ENCODE data around the gene FNDC3B.

FNDC3B gene

GRCh38 chr3:172057059-172057458 lies 17.7 kb downstream of the FNDC3B start:
- no peak for DNase-seq

GRCh38 chr3:172057624-172058327 lies 18.4 kb downstream of the FNDC3B start:
- no peak for DNase-seq

- no peak for DNase-seq
These were observed 20.2 kb downstream of the FNDC3B start for GRCh38 chr3:172059532-172059931.

- no peak for DNase-seq
These were observed 20.9 kb downstream of the FNDC3B start for GRCh38 chr3:172060234-172060633.

- peak; percentile 58 for DNase-seq
These were observed 22.4 kb downstream of the FNDC3B start for GRCh38 chr3:172061724-172062184.

- no peak for DNase-seq
These were observed 23.4 kb downstream of the FNDC3B start for GRCh38 chr3:172062761-172063160.

GRCh38 chr3:172063456-172064432 lies 24.4 kb downstream of the FNDC3B start:
- no peak for DNase-seq

- DNase-seq, result peak; percentile 87
These were observed 26.1 kb downstream of the FNDC3B start for GRCh38 chr3:172065527-172065926.

GRCh38 chr3:172065967-172066762 lies 26.8 kb downstream of the FNDC3B start:
- no peak for DNase-seq

- DNase-seq, result no peak
These were observed 27.8 kb downstream of the FNDC3B start for GRCh38 chr3:172066880-172067796.

- DNase-seq, result no peak
These were observed 28.6 kb downstream of the FNDC3B start for GRCh38 chr3:172067837-172068440.

- DNase-seq, result no peak
These were observed 29.6 kb downstream of the FNDC3B start for GRCh38 chr3:172068977-172069376.

- DNase-seq, result no peak
These were observed 30.1 kb downstream of the FNDC3B start for GRCh38 chr3:172069478-172069877.

- DNase-seq, result no peak
These were observed 30.9 kb downstream of the FNDC3B start for GRCh38 chr3:172070269-172070668.

- DNase-seq, result no peak
These were observed 31.4 kb downstream of the FNDC3B start for GRCh38 chr3:172070802-172071201.

- DNase-seq, result no peak
These were observed 32.5 kb downstream of the FNDC3B start for GRCh38 chr3:172071780-172072330.

- no peak for DNase-seq
These were observed 33.2 kb downstream of the FNDC3B start for GRCh38 chr3:172072543-172072942.

GRCh38 chr3:172073262-172073915 lies 34.0 kb downstream of the FNDC3B start:
- no peak for DNase-seq

- DNase-seq, result no peak
These were observed 34.7 kb downstream of the FNDC3B start for GRCh38 chr3:172074032-172074431.

- DNase-seq, result peak; percentile 92
These were observed 35.2 kb downstream of the FNDC3B start for GRCh38 chr3:172074586-172074985.

GRCh38 chr3:172076212-172076611 lies 36.8 kb downstream of the FNDC3B start:
- no peak for DNase-seq

Data from hematopoietic multipotent progenitor cell treated with erythropoietin and hydrocortisone succinate and interleukin-3 and kit ligand, for 4 days (in vitro differentiated cells).